NCI-H1417 treated with DMSO at 0.1 percent for 48 hours (cell line): ENCODE results near the gene NDUFB5.
"Not testable (repeated sequence)": the region's sequence is repeated elsewhere in the genome, so short reads cannot be mapped to it uniquely, and the experiment has no call there.

ENCODE experiments used
- DNase-seq: peaks from one replicate; lab custom pipeline; 2025; lab: John Stamatoyannopoulos, UW

Gene NDUFB5

GRCh38 chr3:179630753-179631451 is 26.3 kb downstream of the NDUFB5 start:
- no peak for DNase-seq

- no peak for DNase-seq
Observed at GRCh38 chr3:179640469-179640868, 35.9 kb downstream of the NDUFB5 start.

- no peak for DNase-seq
Observed at GRCh38 chr3:179642871-179643270, 38.3 kb downstream of the NDUFB5 start.

GRCh38 chr3:179643837-179644236 is 39.2 kb downstream of the NDUFB5 start:
- not testable (repeated sequence) for DNase-seq

GRCh38 chr3:179646177-179646576 is 41.6 kb downstream of the NDUFB5 start:
- no peak for DNase-seq

- no peak for DNase-seq
Observed at GRCh38 chr3:179651687-179652446, 47.3 kb downstream of the NDUFB5 start.

- DNase-seq: peak; percentile 49
Observed at GRCh38 chr3:179652447-179653095, 48.0 kb downstream of the NDUFB5 start, which contains the start of gene USP13. Gene USP13 (plus strand): TSS chr3:179653040. CDS start chr3:179653226, 186 bp downstream.

GRCh38 chr3:179653096-179653797 is 48.7 kb downstream of the NDUFB5 start:
- DNase-seq: peak; percentile 41

GRCh38 chr3:179655236-179655635 is 50.6 kb downstream of the NDUFB5 start:
- DNase-seq: no peak

GRCh38 chr3:179658606-179659005 is 54.0 kb downstream of the NDUFB5 start:
- DNase-seq: no peak

- no peak for DNase-seq
Observed at GRCh38 chr3:179660872-179661271, 56.3 kb downstream of the NDUFB5 start.

GRCh38 chr3:179661777-179662176 is 57.2 kb downstream of the NDUFB5 start:
- DNase-seq: no peak

GRCh38 chr3:179663093-179663492 is 58.5 kb downstream of the NDUFB5 start:
- no peak for DNase-seq

GRCh38 chr3:179666030-179666429 is 61.4 kb downstream of the NDUFB5 start:
- no peak for DNase-seq

- no peak for DNase-seq
Observed at GRCh38 chr3:179666436-179667035, 61.9 kb downstream of the NDUFB5 start.

GRCh38 chr3:179668429-179668828 is 63.8 kb downstream of the NDUFB5 start:
- DNase-seq: no peak

- no peak for DNase-seq
Observed at GRCh38 chr3:179670311-179670710, 65.7 kb downstream of the NDUFB5 start.

GRCh38 chr3:179671309-179671708 is 66.7 kb downstream of the NDUFB5 start:
- no peak for DNase-seq

- no peak for DNase-seq
Observed at GRCh38 chr3:179671747-179672242, 67.2 kb downstream of the NDUFB5 start.

GRCh38 chr3:179672918-179673317 is 68.3 kb downstream of the NDUFB5 start:
- DNase-seq: no peak

GRCh38 chr3:179673523-179673922 is 68.9 kb downstream of the NDUFB5 start:
- no peak for DNase-seq

GRCh38 chr3:179676081-179676480 is 71.5 kb downstream of the NDUFB5 start:
- DNase-seq: no peak
